ENCODE results near the gene SFPQ.
"Not testable (repeated sequence)": the region's sequence is repeated elsewhere in the genome, so short reads cannot be mapped to it uniquely, and the experiment has no call there.

The SFPQ gene, protein sequence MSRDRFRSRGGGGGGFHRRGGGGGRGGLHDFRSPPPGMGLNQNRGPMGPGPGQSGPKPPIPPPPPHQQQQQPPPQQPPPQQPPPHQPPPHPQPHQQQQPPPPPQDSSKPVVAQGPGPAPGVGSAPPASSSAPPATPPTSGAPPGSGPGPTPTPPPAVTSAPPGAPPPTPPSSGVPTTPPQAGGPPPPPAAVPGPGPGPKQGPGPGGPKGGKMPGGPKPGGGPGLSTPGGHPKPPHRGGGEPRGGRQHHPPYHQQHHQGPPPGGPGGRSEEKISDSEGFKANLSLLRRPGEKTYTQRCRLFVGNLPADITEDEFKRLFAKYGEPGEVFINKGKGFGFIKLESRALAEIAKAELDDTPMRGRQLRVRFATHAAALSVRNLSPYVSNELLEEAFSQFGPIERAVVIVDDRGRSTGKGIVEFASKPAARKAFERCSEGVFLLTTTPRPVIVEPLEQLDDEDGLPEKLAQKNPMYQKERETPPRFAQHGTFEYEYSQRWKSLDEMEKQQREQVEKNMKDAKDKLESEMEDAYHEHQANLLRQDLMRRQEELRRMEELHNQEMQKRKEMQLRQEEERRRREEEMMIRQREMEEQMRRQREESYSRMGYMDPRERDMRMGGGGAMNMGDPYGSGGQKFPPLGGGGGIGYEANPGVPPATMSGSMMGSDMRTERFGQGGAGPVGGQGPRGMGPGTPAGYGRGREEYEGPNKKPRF

DNA sequence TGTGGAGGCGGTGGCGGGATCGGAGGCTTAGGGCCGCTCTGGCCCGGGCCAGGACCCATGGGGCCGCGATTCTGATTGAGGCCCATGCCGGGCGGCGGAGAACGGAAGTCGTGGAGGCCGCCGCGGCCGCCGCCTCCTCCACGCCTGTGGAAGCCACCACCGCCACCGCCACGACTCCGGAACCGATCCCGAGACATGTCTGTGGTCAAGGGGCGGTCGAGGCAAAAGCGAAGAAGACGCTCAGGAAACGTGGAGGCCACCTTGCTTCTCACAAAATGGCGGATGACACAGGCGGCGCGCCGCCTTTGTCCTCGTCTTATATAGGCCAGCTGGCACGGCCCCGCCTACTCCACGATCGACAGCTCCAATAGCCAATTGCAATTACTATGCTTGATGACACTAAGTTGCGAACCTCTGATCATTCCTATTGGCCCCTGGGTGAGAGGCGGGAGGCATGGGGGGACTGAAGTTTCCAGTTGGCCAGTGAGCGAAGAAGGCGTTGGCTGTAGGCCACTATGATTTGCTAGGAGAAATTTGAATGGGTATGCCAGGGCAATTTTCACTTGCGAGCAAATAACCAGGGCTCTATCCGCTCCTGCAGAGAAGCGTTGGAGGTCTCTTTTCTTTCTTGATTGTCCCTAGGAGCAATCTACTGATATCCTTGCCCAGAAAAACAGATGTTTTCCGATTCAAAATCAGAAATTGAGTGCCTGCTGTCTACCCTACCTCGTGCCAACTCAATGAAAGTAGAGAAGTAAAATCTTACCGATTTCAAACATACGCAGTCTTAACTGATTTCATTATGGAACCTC lies at the start of gene SFPQ:
TSS of gene SFPQ (minus strand) at position 293 of the 812 bp plus-strand sequence. CDS start at position 197, 96 bp downstream.
- DNase-seq, result peak; percentile 100

DNA sequence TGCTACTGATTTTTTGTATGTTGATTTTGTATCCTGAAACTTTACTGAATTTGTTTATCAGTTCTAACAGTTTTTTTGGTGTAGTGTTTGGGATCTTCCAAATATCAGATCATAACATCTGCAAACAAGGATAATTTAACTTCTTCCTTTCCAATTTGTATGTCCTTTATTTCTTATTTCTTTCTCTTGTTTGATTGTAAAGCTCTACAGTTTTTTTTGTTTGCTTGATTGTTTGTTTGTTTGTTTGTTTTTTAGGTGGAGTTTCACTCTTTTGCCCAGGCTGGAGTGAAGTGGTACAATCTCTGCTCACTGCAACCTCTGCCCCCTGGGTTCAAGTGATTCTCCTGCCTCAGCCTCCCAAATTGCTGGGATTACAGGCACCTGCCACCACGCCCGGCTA lies 43.8 kb upstream of the SFPQ start:
- not testable (repeated sequence) for DNase-seq

DNA sequence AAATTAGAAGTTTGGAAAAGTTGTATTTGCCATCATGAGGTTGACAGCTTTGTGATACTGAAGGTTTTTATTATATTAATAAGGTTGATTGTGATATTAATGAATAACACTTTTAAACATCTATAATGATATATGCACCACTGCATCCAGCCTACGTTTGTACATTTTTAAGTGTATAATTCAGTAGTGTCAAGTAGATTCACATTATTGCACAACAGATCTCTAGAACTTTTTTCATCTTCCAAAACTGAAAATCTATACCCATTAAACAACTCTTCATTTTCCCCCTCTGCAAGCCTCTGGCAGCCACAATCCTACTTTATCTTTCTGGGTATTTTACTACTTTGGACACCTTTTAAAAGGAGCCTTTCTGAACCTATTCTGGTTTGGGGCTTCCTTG lies 38.3 kb upstream of the SFPQ start:
- no peak for DNase-seq

DNA sequence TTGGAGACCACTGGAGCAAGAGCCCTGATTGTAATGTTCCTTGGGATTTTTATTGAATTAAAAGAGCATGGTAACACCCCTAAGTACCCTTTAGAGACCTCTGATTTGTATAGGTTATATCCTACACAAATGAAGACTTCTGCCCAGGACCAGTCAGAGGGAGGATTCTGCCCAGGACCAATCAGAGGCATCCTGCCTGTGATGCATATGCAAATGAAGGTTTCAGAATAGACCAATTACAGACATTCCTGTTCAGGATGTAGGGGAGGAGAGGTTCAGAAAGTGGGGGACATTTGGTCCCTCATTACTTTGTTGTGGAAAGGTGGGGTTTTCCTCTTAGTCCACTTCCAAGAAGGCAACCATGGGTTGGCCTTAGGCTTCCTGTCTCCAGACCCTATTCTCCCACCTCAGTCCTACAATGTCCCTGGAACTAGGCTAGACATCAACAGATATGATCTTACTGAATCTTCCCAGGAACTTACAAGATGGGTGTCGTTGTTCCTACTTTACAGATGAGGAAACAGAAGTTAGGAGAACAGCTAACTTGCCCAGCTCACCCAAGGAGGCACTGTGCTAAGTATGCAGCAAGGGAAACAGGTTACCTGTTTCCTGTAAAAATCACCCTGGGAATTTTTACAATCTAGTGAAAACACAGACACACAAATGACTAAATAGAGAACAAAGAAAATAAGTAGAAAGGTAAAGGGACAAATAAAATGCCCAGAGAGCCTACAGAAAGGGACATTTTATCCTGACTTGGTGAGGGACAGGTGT lies 36.8 kb upstream of the SFPQ start:
- no peak for DNase-seq

DNA sequence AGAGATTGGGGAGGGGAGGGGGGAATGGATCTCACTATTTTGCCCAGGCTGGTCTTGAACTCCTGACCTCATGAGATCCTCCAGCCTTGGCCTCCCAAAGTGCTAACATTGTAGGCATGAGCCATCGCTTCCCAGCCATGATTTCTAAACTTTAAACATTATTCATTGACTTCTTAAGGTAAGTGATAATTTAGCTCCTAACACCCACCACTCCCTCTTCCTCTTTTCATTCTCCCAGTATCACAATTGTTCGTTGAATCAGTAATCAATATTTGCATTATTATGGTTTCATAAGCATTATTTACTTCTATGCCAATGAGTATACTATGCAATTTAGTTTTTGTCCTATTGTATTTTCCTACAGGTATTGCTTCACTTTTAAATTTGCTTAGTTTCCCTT lies 33.6 kb upstream of the SFPQ start:
- no peak for DNase-seq

DNA sequence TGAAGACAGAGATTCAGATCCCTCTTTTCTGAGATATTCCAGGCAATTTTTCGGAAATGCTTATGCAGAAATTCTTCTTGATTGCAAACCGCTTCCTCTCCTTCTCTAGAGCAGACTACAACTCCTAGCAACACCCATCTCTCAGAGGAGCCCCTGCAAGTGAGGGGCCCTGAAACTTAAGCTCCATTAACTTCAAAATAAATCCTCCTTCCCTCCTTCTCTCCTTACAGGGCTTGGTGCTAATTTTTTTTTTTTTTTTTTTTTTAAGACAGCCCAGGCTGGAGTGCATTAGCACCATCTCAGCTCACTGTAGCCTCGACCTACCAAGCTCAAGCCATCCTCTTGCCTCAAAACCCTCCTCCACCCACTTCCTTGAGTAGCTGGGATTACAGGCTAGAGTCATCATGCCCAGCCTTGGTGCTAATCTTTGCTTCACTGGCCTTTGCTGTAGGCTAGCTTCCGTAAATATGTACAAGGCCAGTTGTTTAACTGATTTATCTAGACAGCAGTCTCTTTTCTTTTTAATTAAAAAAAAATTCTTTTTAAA lies 30.2 kb upstream of the SFPQ start:
- DNase-seq, result no peak

DNA sequence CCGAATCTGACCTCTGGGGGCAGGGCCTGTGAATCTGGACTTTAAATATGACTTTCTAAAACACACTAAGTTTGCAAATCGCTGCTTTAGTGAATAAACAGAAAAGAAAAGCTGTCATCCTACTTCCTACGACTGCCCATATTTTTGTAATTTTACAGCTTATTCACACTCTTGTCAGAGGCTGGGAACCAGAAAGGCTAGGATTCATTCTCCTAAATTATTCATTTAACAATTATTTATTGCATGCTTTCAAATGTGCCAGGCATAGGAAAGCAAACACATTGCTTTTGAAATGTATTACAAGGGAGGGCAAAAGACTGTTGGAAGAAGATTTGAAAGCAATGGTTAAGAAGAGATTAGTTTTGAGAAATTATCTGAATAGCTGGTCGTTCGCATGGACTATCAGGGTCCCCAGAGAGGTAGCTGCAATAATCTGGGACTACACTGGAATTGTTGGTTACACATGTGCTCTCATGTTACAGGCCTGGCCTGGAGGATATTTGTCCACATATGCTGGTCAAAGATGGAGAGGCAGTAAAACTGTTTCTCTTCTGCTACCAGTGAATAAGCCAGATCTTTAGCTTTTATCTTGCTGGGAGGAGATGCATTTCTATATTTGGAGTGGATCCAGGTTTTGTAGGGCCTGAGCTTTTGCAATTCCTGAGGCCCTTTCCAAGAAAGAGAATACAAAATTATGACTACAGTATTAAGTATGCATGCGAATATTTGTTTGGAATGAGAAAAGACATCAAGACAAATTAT lies 29.6 kb upstream of the SFPQ start:
- no peak for DNase-seq

DNA sequence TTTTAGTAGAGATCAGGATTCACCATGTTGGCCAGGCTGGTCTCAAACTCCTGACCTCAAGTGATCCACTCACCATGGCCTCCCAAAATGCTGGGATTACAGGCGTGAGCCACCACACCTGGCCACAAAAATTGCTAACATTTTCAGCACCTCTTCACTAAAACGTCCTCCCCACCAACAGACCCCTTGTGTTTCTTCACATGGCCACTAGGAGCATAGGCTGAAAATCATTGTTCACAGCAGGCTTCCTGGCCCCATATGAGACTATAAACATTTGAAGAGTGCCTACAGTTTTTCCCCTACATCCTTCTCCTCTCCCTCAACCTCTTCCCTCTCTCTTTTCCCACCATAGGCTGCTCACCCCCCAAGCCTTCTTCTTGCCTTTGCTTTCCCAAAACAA lies 28.0 kb upstream of the SFPQ start:
- DNase-seq, result no peak

DNA sequence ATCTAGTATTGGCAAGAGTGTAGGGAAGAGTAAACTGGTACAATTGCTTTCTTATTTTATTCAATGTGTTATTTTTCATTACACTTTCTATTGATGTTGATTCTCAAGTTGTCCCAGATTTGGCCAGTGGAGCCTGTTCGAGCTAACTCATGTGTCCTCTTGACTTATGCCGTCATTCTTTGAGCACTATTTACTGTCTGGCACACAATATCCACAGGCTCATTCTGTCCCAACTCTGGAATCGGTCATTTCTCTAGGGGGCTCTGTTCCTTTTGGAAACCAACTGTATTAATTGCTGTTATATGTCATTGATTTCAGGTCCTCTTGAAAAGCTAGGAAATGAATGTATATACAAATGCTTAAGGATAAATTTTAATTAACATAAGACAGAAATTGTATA lies 22.4 kb upstream of the SFPQ start:
- DNase-seq, result no peak

DNA sequence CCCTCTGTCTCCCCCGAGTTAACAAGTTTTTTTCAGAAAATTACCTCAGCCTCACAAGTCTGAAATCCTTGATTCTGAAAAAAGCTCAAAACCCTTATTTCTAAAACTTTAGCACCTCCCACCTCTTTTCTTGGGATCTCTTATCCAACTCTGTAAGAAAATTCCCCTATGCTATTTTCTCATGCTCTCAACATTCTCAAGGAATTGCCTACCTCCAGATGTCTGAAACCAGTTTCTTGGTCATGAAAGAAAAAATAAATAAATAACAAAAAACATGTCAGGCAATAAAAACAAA lies 18.1 kb upstream of the SFPQ start:
- no peak for DNase-seq

DNA sequence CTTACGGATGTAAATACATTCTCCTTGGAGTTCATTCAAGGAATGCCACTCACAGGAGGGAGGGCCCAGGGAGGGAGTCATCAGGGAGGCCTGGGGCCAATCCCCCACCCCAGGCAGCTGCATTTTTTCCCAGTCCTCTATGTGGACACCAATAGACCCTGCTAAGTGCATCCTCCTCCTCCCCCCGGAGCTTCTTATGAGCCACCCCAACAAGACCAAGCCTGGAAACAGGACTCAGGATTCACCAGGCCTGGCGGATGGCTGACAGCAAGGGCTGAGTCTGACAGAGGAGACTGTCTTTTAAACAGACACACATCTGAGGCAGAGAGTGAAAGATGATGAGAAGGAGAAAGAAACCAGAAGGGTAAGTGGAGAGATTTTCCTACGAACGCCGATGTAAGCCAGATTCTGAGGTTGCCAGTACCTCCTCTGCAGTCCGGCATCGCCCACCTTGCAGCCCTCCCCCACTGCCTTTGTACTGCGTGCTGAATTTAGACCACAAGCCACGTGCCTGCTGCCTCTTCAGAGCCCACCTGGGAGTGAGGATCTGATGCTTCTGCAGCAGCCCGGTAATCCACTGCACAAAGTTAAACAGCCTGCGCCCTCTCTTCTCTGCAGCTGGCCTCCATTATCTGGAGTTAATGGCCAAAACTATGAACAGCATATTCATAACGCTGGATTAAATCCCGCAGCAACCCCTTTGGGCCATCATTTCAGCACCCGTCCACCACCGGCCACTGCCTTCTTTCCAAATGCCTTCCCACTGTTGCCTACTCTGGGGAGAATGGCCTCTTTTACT lies 17.6 kb upstream of the SFPQ start:
- no peak for DNase-seq

DNA sequence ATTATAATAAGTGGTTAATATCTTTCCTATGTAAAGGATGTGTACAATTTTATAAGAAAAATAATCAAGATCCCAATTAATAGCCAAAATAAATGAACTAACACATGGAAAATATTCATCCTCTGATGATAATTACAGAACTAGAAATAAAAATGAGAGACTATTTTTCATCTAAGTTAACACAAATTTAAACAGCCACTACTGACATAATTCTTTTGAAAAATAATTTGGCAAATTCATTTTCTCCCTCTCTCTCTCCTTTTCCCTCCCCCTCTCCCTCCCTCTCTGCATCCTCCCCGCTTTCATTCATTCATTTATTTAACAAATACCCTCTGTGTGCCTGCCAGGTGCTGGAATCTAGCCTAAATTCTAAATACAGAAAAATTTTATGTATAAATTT lies 10.3 kb upstream of the SFPQ start:
- DNase-seq, result no peak

DNA sequence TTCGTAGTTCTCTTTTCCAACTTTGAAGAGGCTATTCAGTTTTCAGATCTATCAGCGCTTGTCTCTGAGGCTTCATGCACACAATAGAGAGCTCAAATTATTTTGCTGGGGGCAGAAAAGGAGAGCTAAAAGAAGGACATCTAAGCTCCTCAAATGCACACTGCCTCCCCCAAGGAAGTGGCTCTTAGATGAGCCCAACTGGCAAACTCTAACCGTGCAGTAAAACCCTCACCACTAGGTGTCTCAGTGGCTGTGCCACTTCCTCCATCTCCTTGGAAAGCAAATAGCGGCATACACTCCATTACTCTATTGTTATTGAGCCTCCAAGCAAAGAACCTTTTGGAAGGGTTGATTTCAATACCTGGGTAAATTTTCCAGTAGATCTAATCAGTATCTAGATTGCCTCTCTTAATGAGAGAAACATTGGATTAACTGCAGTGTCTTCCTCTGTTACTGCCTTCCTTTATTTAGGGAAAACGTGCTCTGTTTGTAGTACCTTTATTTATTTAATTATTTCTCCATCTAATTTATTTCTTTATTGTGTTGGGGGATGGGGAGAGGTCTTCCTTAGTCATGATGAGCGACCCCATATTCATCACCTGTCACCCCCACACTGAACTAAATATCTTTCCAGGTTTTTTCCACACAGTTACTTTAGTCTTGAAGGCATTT lies 9.2 kb upstream of the SFPQ start:
- peak; percentile 89 for DNase-seq

DNA sequence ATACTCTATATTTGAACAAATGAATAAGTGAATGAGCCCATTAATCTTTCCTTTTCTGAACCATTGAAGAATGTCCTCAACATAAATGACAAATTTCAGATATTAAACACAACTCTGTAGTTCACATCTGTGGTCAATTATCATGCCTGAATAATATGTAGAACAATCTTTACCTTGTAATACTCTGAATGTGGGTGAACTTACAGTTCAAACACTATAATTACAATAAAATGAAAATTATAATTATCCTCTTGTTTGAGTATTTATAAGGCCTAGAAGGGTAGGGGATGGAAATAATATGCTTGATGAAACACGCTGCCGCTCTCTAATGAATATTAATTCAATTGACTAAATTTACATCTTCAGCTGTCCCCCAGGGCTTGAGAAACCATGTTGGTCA lies 8.7 kb upstream of the SFPQ start:
- DNase-seq, result peak; percentile 39

DNA sequence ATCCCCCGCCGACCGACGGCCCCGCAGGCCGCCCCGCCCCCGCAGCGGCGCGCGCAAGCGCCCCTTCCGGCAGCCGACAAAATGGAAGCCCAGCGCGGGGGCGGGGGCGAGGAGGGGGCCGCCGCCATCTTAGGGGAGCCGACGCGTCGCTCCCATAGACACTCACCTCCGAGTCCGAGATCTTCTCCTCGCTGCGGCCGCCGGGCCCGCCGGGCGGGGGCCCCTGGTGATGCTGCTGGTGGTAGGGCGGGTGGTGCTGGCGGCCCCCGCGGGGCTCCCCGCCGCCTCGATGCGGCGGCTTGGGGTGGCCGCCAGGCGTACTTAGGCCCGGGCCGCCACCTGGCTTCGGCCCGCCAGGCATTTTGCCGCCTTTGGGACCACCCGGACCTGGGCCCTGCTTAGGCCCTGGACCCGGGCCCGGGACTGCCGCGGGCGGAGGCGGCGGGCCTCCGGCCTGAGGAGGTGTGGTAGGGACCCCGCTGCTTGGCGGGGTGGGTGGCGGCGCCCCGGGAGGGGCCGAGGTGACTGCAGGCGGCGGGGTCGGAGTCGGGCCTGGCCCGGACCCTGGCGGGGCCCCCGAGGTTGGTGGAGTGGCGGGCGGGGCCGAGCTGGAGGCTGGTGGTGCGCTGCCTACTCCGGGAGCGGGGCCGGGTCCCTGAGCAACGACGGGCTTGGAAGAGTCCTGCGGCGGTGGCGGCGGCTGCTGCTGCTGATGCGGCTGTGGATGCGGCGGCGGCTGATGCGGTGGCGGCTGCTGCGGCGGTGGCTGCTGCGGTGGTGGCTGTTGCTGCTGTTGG lies 691 bp downstream of the SFPQ start:
- peak; percentile 68 for DNase-seq

DNA sequence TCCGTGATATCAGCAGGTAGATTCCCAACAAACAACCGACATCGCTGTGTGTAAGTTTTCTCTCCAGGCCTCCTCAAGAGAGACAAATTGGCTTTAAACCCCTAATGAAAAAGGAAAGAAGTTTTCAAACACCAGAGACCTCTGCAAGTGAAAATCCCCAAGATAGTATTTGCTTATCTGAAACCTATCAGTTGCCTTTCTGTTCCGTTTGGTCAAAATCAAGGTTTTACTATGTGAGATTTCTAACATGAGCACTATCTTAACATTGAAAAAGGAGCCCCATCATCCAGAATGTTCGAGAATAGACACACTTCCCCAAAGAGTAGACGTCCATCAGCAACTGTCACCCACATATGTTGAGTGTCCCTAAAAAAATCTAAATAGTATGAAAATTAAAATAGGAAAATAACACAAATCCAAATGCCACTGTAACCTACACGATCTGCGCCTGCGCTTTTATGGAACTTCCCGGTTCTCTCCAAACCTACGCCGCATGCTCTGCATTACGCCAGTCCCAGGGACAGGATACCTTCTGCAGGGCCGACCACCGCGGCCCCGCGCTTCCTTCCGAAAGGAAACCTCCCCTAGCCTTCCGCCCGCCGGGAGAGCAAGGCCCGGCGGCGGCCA lies 1.4 kb downstream of the SFPQ start:
- no peak for DNase-seq

DNA sequence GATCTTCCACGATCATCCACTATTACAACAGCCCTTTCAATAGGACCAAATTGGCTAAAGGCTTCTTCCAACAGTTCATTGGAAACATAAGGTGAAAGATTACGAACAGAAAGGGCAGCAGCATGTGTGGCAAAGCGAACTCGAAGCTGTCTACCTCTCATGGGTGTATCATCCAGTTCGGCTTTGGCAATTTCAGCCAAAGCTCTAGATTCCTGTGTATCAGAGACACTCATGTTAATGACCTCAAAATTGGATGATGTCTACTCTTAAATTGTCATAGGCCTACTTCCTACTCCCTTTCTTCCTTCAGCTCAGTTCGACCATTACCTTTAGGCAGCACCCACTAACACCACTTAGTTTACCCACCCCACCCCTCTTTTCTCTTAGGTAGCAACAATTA lies 2.2 kb downstream of the SFPQ start:
- no peak for DNase-seq

DNA sequence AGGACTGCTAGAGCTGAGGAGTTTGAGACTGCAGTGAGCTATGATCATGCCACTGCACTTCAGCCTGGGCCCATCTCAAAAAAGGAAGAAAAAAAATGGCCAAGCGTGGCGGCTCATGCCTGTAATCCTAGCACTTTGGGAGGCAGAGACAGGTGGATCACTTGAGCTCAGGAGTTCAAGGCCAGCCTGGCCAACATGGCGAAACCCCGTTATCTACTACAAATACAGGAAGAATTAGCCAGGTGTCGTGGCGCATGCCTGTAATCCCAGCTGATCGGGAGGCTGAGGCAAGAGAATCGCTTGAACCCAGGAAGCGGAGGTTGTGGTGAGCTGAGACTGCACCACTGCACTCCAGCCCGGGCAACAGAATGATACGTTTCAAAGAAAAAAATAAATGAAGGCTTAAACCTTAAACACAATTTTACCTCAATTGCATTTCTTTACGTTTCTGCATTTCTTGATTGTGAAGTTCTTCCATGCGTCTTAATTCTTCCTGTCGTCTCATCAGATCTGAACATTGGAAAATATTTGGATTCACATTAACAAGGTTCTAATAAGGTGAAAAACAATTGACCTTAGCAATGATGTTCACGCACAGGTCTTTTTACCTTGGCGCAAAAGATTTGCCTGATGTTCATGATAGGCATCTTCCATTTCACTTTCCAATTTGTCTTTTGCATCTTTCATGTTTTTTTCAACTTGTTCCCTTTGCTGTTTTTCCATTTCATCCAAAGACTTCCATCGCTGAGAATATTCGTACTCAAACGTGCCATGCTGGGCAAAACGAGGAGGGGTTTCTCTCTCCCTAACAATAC lies 4.2 kb downstream of the SFPQ start:
- no peak for DNase-seq

Measured in NCI-H1105 treated with DMSO at 0.1 percent for 48 hours (cell line).